Heart left ventricle (tissue), 13 donors: ENCODE data around the gene ACIN1.

Experiments
- CTCF ChIP-seq, 12 donors: fragments of 200-600 bp; sonication (generic) in 4 of 12; IDR thresholded peaks; one replicate each; pipeline versions ENCODE4 v1.5.0 to v1.8.0; 2018 to 2022; ENCODE audit warnings: antibody characterized with exemption in 12 of 12, mild to moderate bottlenecking in 5 of 12
- POLR2A ChIP-seq, 2 donors: fragments of 450-650 bp; IDR thresholded peaks; one replicate each; pipeline ENCODE4 v1.6.1; 2017; ENCODE audit warnings: antibody characterized with exemption in 2 of 2, mild to moderate bottlenecking in 2 of 2, moderate library complexity in 2 of 2
- donor health status: ischemic (EF 13 %, LVEDD 7.1; RV severe dilation, severe dysfunction).
- donor health status: DM: no; HTN: yes; CAD: no.
- donor health status: DM: no; HTN: no; CAD: no.
- donor health status: ischemic (EF 25% LVEDD 6.9; RV normal size, moderate dysfunction).
- donor health status: ischemic (EF 25% LVEDD 5.7; RV mildly dilated, moderate dysfunction).
- donor health status: ischemic (EF 35%, LVEDD 5.7; RV mildly dilated, moderate dysfunction).
- donor health status: nonischemic (EF 11% LVEDD 7.7; RV severe dilation, severe dysfunction).
- donor health status: DM: yes; HTN: yes; CAD: no.
- donor health status: PGD.
- donor health status: ischemic (EF 29% LVEDD 5.4; RV normal size, mild dysfunction).
- donor health status: nonischemic (EF 23%, LVEDD 6.1; RV moderate dilation, normal function).

DNA sequence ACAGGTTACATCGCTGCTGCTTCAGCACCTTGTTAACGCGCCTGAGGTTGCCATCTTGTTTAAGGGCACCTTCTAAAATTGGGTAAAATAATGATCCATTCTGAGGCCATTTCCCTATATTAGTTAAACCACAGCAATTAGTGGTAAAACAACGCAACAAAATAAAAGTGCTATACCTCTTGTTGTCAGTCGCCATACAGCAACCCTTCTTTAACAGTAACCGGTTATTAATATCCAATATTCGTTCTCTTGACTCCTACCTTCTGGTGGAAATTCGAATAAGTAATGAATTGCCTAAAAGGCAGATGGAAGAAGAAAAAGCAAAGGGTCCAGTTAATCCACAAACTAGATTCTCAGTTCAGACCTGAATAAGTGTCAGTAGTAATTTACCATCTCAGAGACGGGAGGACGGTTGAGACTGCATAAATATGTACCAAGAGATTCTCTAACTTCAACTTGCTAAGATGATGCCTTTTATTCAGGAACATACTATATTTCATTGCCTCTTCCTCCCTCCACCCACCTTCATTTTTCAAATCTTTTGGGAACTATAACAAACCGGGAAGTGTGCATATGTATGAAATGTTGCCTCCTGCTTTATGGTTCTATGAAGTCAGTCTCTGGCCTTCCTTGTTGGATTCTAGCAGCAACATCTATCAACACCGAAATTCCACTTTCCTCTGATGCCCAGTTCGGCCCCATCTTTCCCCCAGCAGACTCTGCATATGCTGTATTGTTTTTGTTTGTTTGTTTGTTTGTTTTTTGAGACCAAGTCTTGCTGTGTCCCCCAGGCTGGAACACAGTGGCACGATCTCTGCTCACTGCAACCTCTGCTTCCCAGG, 59.4 kb downstream of the ACIN1 start:
- TF ChIP-seq POLR2A (IDR thresholded peaks at IDR 0.05) (no peak), CTCF (IDR thresholded peaks at IDR 0.05) (peak in 1 of 12 donors; percentile 15)
